Activated CD4-positive, alpha-beta T cell treated with anti-CD3 and anti-CD28 coated beads, Interleukin-2, Interleukin-4, amounts not matched to agents 100 ng/mL and 50 ng/mL, durations not matched to agents 16 hours and 8 hours (primary cell): ENCODE results near the gene LMO2.

Experiments used
- DNase-seq: peaks from one replicate; pipeline ENCODE4 v3.0.0-alpha.2; 2020; ENCODE audit warnings: low spot score

LMO2 gene

GRCh38 chr11:33819278-33820035, 72.4 kb downstream of the LMO2 start:
- no peak for DNase-seq
